SU-DHL-6 (cell line): ENCODE data around the gene ATP6V1C2.

ENCODE experiments used
- H2AFZ ChIP-seq: fragments of 200-600 bp; sonication (generic); 2 replicates; pipeline ENCODE4 v1.6.1; 2014; ENCODE audit warnings: low read depth, mild to moderate bottlenecking, moderate library complexity, mixed read lengths, antibody characterized with exemption, low read length; ENCODE audit not compliant: severe bottlenecking
- H3F3A ChIP-seq: fragments of 200-600 bp; shearing (Covaris generic); 2 replicates; pipeline ENCODE4 v1.6.0; 2016; ENCODE audit warnings: antibody characterized with exemption, mild to moderate bottlenecking; ENCODE audit not compliant: insufficient read depth
- H3K27ac ChIP-seq: fragments of 200-600 bp; sonication (generic); 2 replicates; pipeline ENCODE4 v1.5.1; 2016; ENCODE audit warnings: low read depth, mild to moderate bottlenecking, low read length, moderate library complexity, mixed read lengths
- H3K27me3 ChIP-seq: fragments of 200-600 bp; sonication (generic), shearing (Covaris generic); 2 replicates; pipeline ENCODE4 v1.6.0; 2014; ENCODE audit warnings: mild to moderate bottlenecking, low read length
- H3K36me3 ChIP-seq: fragments of 200-600 bp; sonication (generic); 2 replicates; pipeline ENCODE4 v1.6.1; 2014; ENCODE audit warnings: mild to moderate bottlenecking, low read length, mixed read lengths
- H3K4me2 ChIP-seq: fragments of 300-600, 200-600 bp; shearing (Covaris generic), sonication (generic); 2 replicates; pipeline ENCODE4 v1.6.0; 2014; ENCODE audit warnings: low read length, low read depth, mild to moderate bottlenecking; ENCODE audit not compliant: poor library complexity, severe bottlenecking
- H3K4me3 ChIP-seq: fragments of 200-600 bp; sonication (generic); 2 replicates; pipeline ENCODE4 v1.5.1; 2014; ENCODE audit warnings: antibody characterized with exemption, low read length, mild to moderate bottlenecking, mixed read lengths; ENCODE audit not compliant: insufficient read depth, poor library complexity, severe bottlenecking
- H3K79me2 ChIP-seq: fragments of 200-600 bp; sonication (generic); 2 replicates; pipeline ENCODE4 v1.6.1; 2014; ENCODE audit warnings: mild to moderate bottlenecking, low read length, moderate library complexity; ENCODE audit not compliant: insufficient read depth
- H3K9ac ChIP-seq: fragments of 200-600 bp; sonication (generic); 2 replicates; pipeline ENCODE4 v1.7.0; 2014; ENCODE audit warnings: mild to moderate bottlenecking, low read length
- H3K9me2 ChIP-seq: fragments of 200-600 bp; sonication (generic); replicated peaks from 2 replicates; pipeline ENCODE4 v1.6.1; 2014; ENCODE audit warnings: low read length; ENCODE audit not compliant: insufficient read depth
- H3K9me3 ChIP-seq: fragments of 200-600 bp; sonication (generic); 2 replicates; pipeline ENCODE4 v1.6.1; 2014; ENCODE audit warnings: low read length, mixed read lengths; ENCODE audit not compliant: insufficient read depth
- H4K20me1 ChIP-seq: fragments of 200-600 bp; sonication (generic); 2 replicates; pipeline ENCODE4 v1.6.1; 2014; ENCODE audit warnings: low read depth, mild to moderate bottlenecking, antibody characterized with exemption, low read length, moderate library complexity, mixed read lengths
- EZH2phosphoT487 ChIP-seq: fragments of 200-600 bp; sonication (generic), shearing (Covaris generic); conservative IDR thresholded peaks from 2 replicates; pipeline ENCODE4 v1.6.1; 2018; ENCODE audit warnings: mild to moderate bottlenecking, antibody characterized with exemption, low read length, moderate library complexity, mixed read lengths
- TF ChIP-seq, protein P1 (sequence below): fragments of 200-600 bp; sonication (generic); IDR thresholded peaks from one replicate; pipeline ENCODE4 v1.5.1; 2017; ENCODE audit warnings: antibody characterized with exemption, mild to moderate bottlenecking, low read length, moderate library complexity; ENCODE audit not compliant: insufficient read depth, poor library complexity, severe bottlenecking

Gene ATP6V1C2

GRCh38 chr2:10741139-10741538, 19.7 kb downstream of the ATP6V1C2 start:
- TF ChIP-seq, protein P1, sequence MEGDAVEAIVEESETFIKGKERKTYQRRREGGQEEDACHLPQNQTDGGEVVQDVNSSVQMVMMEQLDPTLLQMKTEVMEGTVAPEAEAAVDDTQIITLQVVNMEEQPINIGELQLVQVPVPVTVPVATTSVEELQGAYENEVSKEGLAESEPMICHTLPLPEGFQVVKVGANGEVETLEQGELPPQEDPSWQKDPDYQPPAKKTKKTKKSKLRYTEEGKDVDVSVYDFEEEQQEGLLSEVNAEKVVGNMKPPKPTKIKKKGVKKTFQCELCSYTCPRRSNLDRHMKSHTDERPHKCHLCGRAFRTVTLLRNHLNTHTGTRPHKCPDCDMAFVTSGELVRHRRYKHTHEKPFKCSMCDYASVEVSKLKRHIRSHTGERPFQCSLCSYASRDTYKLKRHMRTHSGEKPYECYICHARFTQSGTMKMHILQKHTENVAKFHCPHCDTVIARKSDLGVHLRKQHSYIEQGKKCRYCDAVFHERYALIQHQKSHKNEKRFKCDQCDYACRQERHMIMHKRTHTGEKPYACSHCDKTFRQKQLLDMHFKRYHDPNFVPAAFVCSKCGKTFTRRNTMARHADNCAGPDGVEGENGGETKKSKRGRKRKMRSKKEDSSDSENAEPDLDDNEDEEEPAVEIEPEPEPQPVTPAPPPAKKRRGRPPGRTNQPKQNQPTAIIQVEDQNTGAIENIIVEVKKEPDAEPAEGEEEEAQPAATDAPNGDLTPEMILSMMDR = no peak
- TF ChIP-seq EZH2phosphoT487 = no peak
- Histone ChIP-seq H3K27ac (no peak overlapping the region), H3K4me2 (no peak overlapping the region), H4K20me1 (no peaks in the 10 kb centered on the region), H3K4me3 (no peak overlapping the region), H3K9me3 (no peaks in the 10 kb centered on the region), H3K9ac (no peak overlapping the region), H3F3A (no peaks in the 10 kb centered on the region), H3K27me3 (no peaks in the 10 kb centered on the region), H3K79me2 (no peaks in the 10 kb centered on the region), H3K36me3 (no peaks in the 10 kb centered on the region), H3K9me2 (no peaks in the 10 kb centered on the region), H2AFZ (no peak overlapping the region)

- H4K20me1 ChIP-seq = no peaks in the 10 kb centered on the region
- H3K4me3 ChIP-seq = no peak overlapping the region
- no peaks in the 10 kb centered on the region for H3K9me2 ChIP-seq
- no peaks in the 10 kb centered on the region for H3K9me3 ChIP-seq
- no peak for TF ChIP-seq EZH2phosphoT487
- TF ChIP-seq, protein P1 = no peak
- H3F3A ChIP-seq = no peaks in the 10 kb centered on the region
- H3K36me3 ChIP-seq = no peaks in the 10 kb centered on the region
- H3K27me3 ChIP-seq = no peaks in the 10 kb centered on the region
- H3K9ac ChIP-seq = no peak overlapping the region
- H3K27ac ChIP-seq = no peak overlapping the region
- H2AFZ ChIP-seq = no peak overlapping the region
- H3K79me2 ChIP-seq = no peaks in the 10 kb centered on the region
- no peak overlapping the region for H3K4me2 ChIP-seq
These were observed 21.2 kb downstream of the ATP6V1C2 start for GRCh38 chr2:10742666-10743065.

- Histone ChIP-seq H3K27ac (no peak overlapping the region), H3K9ac (no peak overlapping the region), H4K20me1 (no peaks in the 10 kb centered on the region), H2AFZ (no peak overlapping the region), H3F3A (no peaks in the 10 kb centered on the region), H3K4me2 (no peak overlapping the region), H3K9me2 (no peaks in the 10 kb centered on the region), H3K27me3 (no peaks in the 10 kb centered on the region), H3K4me3 (no peak overlapping the region), H3K9me3 (no peaks in the 10 kb centered on the region), H3K36me3 (no peaks in the 10 kb centered on the region), H3K79me2 (no peaks in the 10 kb centered on the region)
- TF ChIP-seq, protein P1 = no peak
- no peak for TF ChIP-seq EZH2phosphoT487
These were observed 29.2 kb downstream of the ATP6V1C2 start for GRCh38 chr2:10750610-10751009.

- TF ChIP-seq EZH2phosphoT487 = no peak
- Histone ChIP-seq H3K36me3 (no peaks in the 10 kb centered on the region), H3K4me3 (no peak overlapping the region)
These were observed 30.8 kb downstream of the ATP6V1C2 start for GRCh38 chr2:10752236-10752635.

More at GRCh38 chr2:10752236-10752635, 30.8 kb downstream of the ATP6V1C2 start:
- Histone ChIP-seq H3K27me3 (no peaks in the 10 kb centered on the region), H2AFZ (no peak overlapping the region), H4K20me1 (no peaks in the 10 kb centered on the region), H3K9me3 (no peaks in the 10 kb centered on the region), H3K27ac (no peak overlapping the region), H3F3A (no peaks in the 10 kb centered on the region), H3K9ac (no peak overlapping the region), H3K9me2 (no peaks in the 10 kb centered on the region), H3K79me2 (no peaks in the 10 kb centered on the region), H3K4me2 (no peak overlapping the region)
